ENCODE results near the gene CNN2. TPM values are rescaled to one million over a fixed set of nuclear protein-coding genes. Genes with fewer than 3 reads are reported as not detected.
A peak's percentile ranks its signal among the peaks of the same experiment; 100 is the strongest.

The CNN2 gene
- total RNA-seq, 6 experiments from 2014 or later: 16.4 to 53.8 (median 22.2) TPM

- intact Hi-C loops (cut with DNase I): no loop called here
- 60% methylated on average over 17 of the region's 22 CpGs for WGBS (ENCODE audit: insufficient coverage, low coverage, low lambda C conversion rate, missing lambda C conversion rate)
- ATAC-seq: no peak
Measured at GRCh38 chr19:1038978-1039645, 12.7 kb downstream of the CNN2 start.

GRCh38 chr19:1039646-1040475, 13.5 kb downstream of the CNN2 start, which contains the start of gene ABCA7:
TSS of gene ABCA7 (plus strand) at chr19:1040107. CDS start at chr19:1041362, 1,255 bp downstream.
- ATAC-seq (peak; percentile 92 to 94 (median 93)), DNase-seq (peak; percentile 99 to 100 (median 100))
- Histone ChIP-seq H3K36me3 (no peaks in the 10 kb centered on the region), H3K27me3 (no peaks in the 10 kb centered on the region), H3K4me3 (peak within 1 kb of the TSS; percentile 44 to 54 (median 47)), H3K9me3 (no peaks in the 10 kb centered on the region), H3K27ac (peak within 1 kb of the TSS in 1 of 3 donors; percentile 6), H3K4me1 (peaks cover 0 to 10% (median 3%) of the 10 kb centered on the region in 4 donors)
- under 1% methylated on average over 13 of the region's 56 CpGs for WGBS (ENCODE audit: insufficient coverage, low coverage, low lambda C conversion rate, missing lambda C conversion rate)
- TF ChIP-seq POLR2A (IDR thresholded peaks at IDR 0.05): peak; percentile 70
- TF ChIP-seq, protein P1, sequence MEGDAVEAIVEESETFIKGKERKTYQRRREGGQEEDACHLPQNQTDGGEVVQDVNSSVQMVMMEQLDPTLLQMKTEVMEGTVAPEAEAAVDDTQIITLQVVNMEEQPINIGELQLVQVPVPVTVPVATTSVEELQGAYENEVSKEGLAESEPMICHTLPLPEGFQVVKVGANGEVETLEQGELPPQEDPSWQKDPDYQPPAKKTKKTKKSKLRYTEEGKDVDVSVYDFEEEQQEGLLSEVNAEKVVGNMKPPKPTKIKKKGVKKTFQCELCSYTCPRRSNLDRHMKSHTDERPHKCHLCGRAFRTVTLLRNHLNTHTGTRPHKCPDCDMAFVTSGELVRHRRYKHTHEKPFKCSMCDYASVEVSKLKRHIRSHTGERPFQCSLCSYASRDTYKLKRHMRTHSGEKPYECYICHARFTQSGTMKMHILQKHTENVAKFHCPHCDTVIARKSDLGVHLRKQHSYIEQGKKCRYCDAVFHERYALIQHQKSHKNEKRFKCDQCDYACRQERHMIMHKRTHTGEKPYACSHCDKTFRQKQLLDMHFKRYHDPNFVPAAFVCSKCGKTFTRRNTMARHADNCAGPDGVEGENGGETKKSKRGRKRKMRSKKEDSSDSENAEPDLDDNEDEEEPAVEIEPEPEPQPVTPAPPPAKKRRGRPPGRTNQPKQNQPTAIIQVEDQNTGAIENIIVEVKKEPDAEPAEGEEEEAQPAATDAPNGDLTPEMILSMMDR (IDR thresholded peaks at IDR 0.05): no peak
- intact Hi-C loops (cut with DNase I): no loop called here

More at GRCh38 chr19:1038978-1039645, 12.7 kb downstream of the CNN2 start:
- H3K27me3 ChIP-seq: no peaks in the 10 kb centered on the region
- no peak overlapping the region for H3K27ac ChIP-seq
- H3K4me3 ChIP-seq: peak overlapping the region in 1 of 3 donors; percentile 8
- DNase-seq: peak in 1 of 3 donors; percentile 28
- H3K4me1 ChIP-seq: peaks cover 0 to 10% (median 3%) of the 10 kb centered on the region in 4 donors
- no peaks in the 10 kb centered on the region for H3K36me3 ChIP-seq
- TF ChIP-seq, protein P1 (IDR thresholded peaks at IDR 0.05): no peak
- TF ChIP-seq POLR2A (IDR thresholded peaks at IDR 0.05): no peak
- no peaks in the 10 kb centered on the region for H3K9me3 ChIP-seq

GRCh38 chr19:1040476-1041271, 14.3 kb downstream of the CNN2 start:
- peak; percentile 92 to 95 (median 95) for DNase-seq
- under 1% methylated on average over 23 of the region's 27 CpGs for WGBS (ENCODE audit: insufficient coverage, low coverage, low lambda C conversion rate, missing lambda C conversion rate)

More at GRCh38 chr19:1040476-1041271, 14.3 kb downstream of the CNN2 start:
- Histone ChIP-seq H3K4me3 (peak overlapping the region; percentile 44 to 54 (median 47)), H3K9me3 (no peaks in the 10 kb centered on the region), H3K36me3 (no peaks in the 10 kb centered on the region), H3K27ac (peak overlapping the region in 1 of 3 donors; percentile 6), H3K4me1 (peaks cover 0 to 10% (median 3%) of the 10 kb centered on the region in 4 donors), H3K27me3 (no peaks in the 10 kb centered on the region)
- intact Hi-C loops (cut with DNase I): no loop called here
- TF ChIP-seq, protein P1 (IDR thresholded peaks at IDR 0.05): no peak
- TF ChIP-seq POLR2A (IDR thresholded peaks at IDR 0.05): no peak
- ATAC-seq: peak; percentile 66 to 76 (median 72)
